GM06990 (cell line): Measurements from ENCODE around the gene GNAS-AS1.

Experiments used
- DNase-seq: peaks from one replicate; pipeline ENCODE4 v3.0.0-alpha.2; 2011; ENCODE audit not compliant: insufficient read length; ENCODE audit errors: extremely low read depth
- H3K27me3 ChIP-seq: replicated peaks from 2 replicates; pipeline ENCODE4 v1.6.0; 2011; ENCODE audit warnings: low read length; ENCODE audit not compliant: control insufficient read depth, insufficient read depth
- H3K36me3 ChIP-seq: 2 replicates; pipeline ENCODE4 v1.5.1; 2011; ENCODE audit warnings: low read length; ENCODE audit not compliant: control insufficient read depth, insufficient read depth
- H3K4me3 ChIP-seq: replicated peaks from 2 replicates; pipeline ENCODE4 v1.5.1; 2011; ENCODE audit warnings: low read depth, mild to moderate bottlenecking, control low read depth, low read length
- CTCF ChIP-seq: IDR thresholded peaks from 2 replicates; pipeline ENCODE4 v1.5.1; 2011; ENCODE audit warnings: low read length, control low read depth, mild to moderate bottlenecking, inconsistent platforms; ENCODE audit not compliant: insufficient read depth, poor library complexity, severe bottlenecking

The GNAS-AS1 gene

GRCh38 chr20:58864346-58864745, 13.6 kb upstream of the GNAS-AS1 start:
- Histone ChIP-seq H3K36me3 (no peaks in the 10 kb centered on the region), H3K4me3 (no peak overlapping the region), H3K27me3 (no peaks in the 10 kb centered on the region)
- DNase-seq = no peak
- TF ChIP-seq CTCF = peak; percentile 49

GRCh38 chr20:58863044-58863790, 12.5 kb upstream of the GNAS-AS1 start:
- no peak for DNase-seq
- no peak for TF ChIP-seq CTCF
- Histone ChIP-seq H3K36me3 (no peaks in the 10 kb centered on the region), H3K4me3 (no peak overlapping the region), H3K27me3 (no peaks in the 10 kb centered on the region; the same call in 1 of the 2 replicates)

- H3K36me3 ChIP-seq = no peaks in the 10 kb centered on the region
- no peak for TF ChIP-seq CTCF
- H3K4me3 ChIP-seq = no peak overlapping the region
- no peak for DNase-seq
- no peaks in the 10 kb centered on the region; the same call in 1 of the 2 replicates for H3K27me3 ChIP-seq
These were observed 5.0 kb upstream of the GNAS-AS1 start for GRCh38 chr20:58855506-58856389.

DNA sequence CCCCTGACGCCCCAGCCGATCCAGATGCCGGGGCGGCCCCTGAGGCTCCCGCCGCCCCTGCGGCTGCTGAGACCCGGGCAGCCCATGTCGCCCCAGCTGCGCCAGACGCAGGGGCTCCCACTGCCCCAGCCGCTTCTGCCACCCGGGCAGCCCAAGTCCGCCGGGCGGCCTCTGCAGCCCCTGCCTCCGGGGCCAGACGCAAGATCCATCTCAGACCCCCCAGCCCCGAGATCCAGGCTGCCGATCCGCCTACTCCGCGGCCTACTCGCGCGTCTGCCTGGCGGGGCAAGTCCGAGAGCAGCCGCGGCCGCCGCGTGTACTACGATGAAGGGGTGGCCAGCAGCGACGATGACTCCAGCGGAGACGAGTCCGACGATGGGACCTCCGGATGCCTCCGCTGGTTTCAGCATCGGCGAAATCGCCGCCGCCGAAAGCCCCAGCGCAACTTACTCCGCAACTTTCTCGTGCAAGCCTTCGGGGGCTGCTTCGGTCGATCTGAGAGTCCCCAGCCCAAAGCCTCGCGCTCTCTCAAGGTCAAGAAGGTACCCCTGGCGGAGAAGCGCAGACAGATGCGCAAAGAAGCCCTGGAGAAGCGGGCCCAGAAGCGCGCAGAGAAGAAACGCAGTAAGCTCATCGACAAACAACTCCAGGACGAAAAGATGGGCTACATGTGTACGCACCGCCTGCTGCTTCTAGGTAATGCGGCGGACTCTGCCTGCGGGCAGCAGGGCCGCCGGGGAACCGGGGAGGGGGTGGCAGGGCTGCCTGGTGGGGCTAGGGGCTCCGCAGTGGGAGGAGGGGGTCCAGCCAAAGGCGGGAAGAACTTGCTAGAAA, 4.2 kb upstream of the GNAS-AS1 start:
- DNase-seq = peak; percentile 7
- Histone ChIP-seq H3K27me3 (no peaks in the 10 kb centered on the region; the same call in 1 of the 2 replicates), H3K36me3 (no peaks in the 10 kb centered on the region), H3K4me3 (no peak overlapping the region)
- no peak for TF ChIP-seq CTCF

GRCh38 chr20:58853976-58854637, 3.4 kb upstream of the GNAS-AS1 start:
- Histone ChIP-seq H3K4me3 (no peak overlapping the region), H3K36me3 (no peaks in the 10 kb centered on the region), H3K27me3 (no peaks in the 10 kb centered on the region; the same call in 1 of the 2 replicates)
- no peak for TF ChIP-seq CTCF
- no peak for DNase-seq
